ENCODE results near the gene ZNF408.

GRCh38 chr11:46666516-46666915 lies 34.3 kb upstream of the ZNF408 start:
- TF ChIP-seq CTCF (IDR thresholded peaks at IDR 0.05) (no peak), POLR2A (IDR thresholded peaks at IDR 0.05) (no peak)
